ENCODE results near the gene HRH1. TPM values are rescaled to one million over a fixed set of nuclear protein-coding genes. Genes with fewer than 3 reads are reported as not detected.

Gene HRH1
- polyA plus RNA-seq, 1 donor (not counting 4 experiments of a cell fraction or from before 2014, with no cell fraction given) = 13.9 TPM

DNA sequence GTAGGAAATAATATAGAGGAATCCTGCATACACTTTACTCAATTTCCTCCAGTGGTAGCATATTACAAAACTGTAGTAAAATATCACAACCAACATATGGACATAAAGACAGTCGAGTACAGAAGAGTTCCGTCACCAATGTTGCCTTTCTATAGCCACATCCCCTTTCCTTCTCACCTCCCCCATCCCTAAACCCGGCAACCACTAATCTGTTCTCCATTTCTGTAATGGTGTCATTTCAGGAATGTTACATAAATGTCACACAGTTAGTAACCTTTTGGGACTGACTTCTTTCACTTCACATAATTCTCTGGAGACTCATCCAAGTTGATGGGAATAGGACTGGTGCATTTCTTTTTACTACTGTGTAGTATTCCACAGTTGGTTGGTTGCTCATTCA, 76.5 kb downstream of the HRH1 start:
- dilution Hi-C loops (cut with MboI; ENCODE audit: extremely low pct_ligation_motif_present, low sequenced_read_pairs) = no loop called here
- Histone ChIP-seq H3K4me2 (ENCODE audit: control insufficient read depth, extremely low read depth, insufficient read depth, low read depth, low read length) (peak overlapping the region; percentile 7), H3K36me3 (ENCODE audit: control insufficient read depth in 2 of 2, extremely low read depth in 1 of 2, insufficient read depth in 2 of 2, low read length in 2 of 2) (peaks cover 8 to 11% of the 10 kb centered on the region in 2 experiments), H3K27ac (ENCODE audit: control insufficient read depth, insufficient read depth, low read length) (no peak overlapping the region), H3K9me3 (ENCODE audit: control insufficient read depth, low read depth, low read length) (no peaks in the 10 kb centered on the region), H3K4me1 (ENCODE audit: control insufficient read depth, extremely low read depth, insufficient read depth, low read length) (peaks cover 34% of the 10 kb centered on the region), H3K4me3 (ENCODE audit: control insufficient read depth in 2 of 3, extremely low read depth in 1 of 3, insufficient read depth in 2 of 3, low read depth in 1 of 3, low read length in 3 of 3) (no peak overlapping the region), H3K9me1 (ENCODE audit: control insufficient read depth, extremely low read depth, insufficient read depth, low read length) (peaks cover 2% of the 10 kb centered on the region), H3K9ac (ENCODE audit: control insufficient read depth, extremely low read depth, insufficient read depth, low read length) (no peak overlapping the region), H2AFZ (ENCODE audit: control insufficient read depth, low read length) (no peak overlapping the region), H3K79me2 (ENCODE audit: control insufficient read depth, insufficient read depth, low read length) (peaks cover 47% of the 10 kb centered on the region), H4K20me1 (ENCODE audit: control insufficient read depth, extremely low read depth, insufficient read depth, low read length) (no peaks in the 10 kb centered on the region), H3K27me3 (ENCODE audit: control insufficient read depth, extremely low read depth, insufficient read depth, low read length) (no peaks in the 10 kb centered on the region)
- no peak for DNase-seq (ENCODE audit: low read depth, low spot score)
- TF ChIP-seq, protein P1, sequence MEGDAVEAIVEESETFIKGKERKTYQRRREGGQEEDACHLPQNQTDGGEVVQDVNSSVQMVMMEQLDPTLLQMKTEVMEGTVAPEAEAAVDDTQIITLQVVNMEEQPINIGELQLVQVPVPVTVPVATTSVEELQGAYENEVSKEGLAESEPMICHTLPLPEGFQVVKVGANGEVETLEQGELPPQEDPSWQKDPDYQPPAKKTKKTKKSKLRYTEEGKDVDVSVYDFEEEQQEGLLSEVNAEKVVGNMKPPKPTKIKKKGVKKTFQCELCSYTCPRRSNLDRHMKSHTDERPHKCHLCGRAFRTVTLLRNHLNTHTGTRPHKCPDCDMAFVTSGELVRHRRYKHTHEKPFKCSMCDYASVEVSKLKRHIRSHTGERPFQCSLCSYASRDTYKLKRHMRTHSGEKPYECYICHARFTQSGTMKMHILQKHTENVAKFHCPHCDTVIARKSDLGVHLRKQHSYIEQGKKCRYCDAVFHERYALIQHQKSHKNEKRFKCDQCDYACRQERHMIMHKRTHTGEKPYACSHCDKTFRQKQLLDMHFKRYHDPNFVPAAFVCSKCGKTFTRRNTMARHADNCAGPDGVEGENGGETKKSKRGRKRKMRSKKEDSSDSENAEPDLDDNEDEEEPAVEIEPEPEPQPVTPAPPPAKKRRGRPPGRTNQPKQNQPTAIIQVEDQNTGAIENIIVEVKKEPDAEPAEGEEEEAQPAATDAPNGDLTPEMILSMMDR (optimal IDR thresholded peaks at IDR 0.05 in 1 of 3, IDR thresholded peaks at IDR 0.05 in 1 of 3, conservative IDR thresholded peaks at IDR 0.05 in 1 of 3; ENCODE audit: extremely low read depth in 1 of 3, insufficient read depth in 2 of 3, low read length in 3 of 3) = no peak
- TF ChIP-seq EZH2 (IDR thresholded peaks at IDR 0.05; ENCODE audit: low read length) = no peak
- no peak for FAIRE-seq

DNA sequence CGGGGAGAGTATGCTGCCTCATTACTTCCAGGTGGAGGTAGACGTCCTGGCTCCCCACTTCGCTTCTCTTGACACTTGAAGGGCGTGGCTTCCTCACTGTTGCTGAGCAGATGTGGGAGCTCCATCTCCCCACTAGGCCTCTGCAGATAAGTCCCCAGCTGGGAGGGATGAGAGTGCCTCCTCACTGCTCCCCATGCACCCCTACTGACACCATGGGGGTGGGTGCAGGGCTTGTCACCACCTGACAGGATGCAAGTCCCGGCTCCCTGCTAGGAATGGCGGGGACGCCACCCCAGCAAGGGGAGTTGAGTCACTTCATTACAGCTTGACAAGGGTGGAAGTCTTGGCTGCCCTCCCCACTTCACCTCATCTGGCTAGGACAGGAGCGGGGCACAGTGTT, 81.1 kb downstream of the HRH1 start:
- Histone ChIP-seq H3K9me3 (ENCODE audit: control insufficient read depth, low read depth, low read length) (no peaks in the 10 kb centered on the region), H3K9ac (ENCODE audit: control insufficient read depth, extremely low read depth, insufficient read depth, low read length) (no peak overlapping the region), H3K9me1 (ENCODE audit: control insufficient read depth, extremely low read depth, insufficient read depth, low read length) (peaks cover 2% of the 10 kb centered on the region), H3K79me2 (ENCODE audit: control insufficient read depth, insufficient read depth, low read length) (peaks cover 34% of the 10 kb centered on the region), H3K27me3 (ENCODE audit: control insufficient read depth, extremely low read depth, insufficient read depth, low read length) (no peaks in the 10 kb centered on the region), H3K4me1 (ENCODE audit: control insufficient read depth, extremely low read depth, insufficient read depth, low read length) (peaks cover 41% of the 10 kb centered on the region), H3K36me3 (ENCODE audit: control insufficient read depth in 2 of 2, extremely low read depth in 1 of 2, insufficient read depth in 2 of 2, low read length in 2 of 2) (peaks cover 4 to 9% of the 10 kb centered on the region in 2 experiments), H4K20me1 (ENCODE audit: control insufficient read depth, extremely low read depth, insufficient read depth, low read length) (no peaks in the 10 kb centered on the region), H3K4me3 (ENCODE audit: control insufficient read depth in 2 of 3, extremely low read depth in 1 of 3, insufficient read depth in 2 of 3, low read depth in 1 of 3, low read length in 3 of 3) (no peak overlapping the region), H3K27ac (ENCODE audit: control insufficient read depth, insufficient read depth, low read length) (no peak overlapping the region), H3K4me2 (ENCODE audit: control insufficient read depth, extremely low read depth, insufficient read depth, low read depth, low read length) (no peak overlapping the region), H2AFZ (ENCODE audit: control insufficient read depth, low read length) (no peak overlapping the region)
- FAIRE-seq = no peak
- dilution Hi-C loops (cut with MboI; ENCODE audit: extremely low pct_ligation_motif_present, low sequenced_read_pairs) = no loop called here
- no peak for TF ChIP-seq EZH2 (IDR thresholded peaks at IDR 0.05; ENCODE audit: low read length)
- TF ChIP-seq, protein P1 (optimal IDR thresholded peaks at IDR 0.05 in 1 of 3, IDR thresholded peaks at IDR 0.05 in 1 of 3, conservative IDR thresholded peaks at IDR 0.05 in 1 of 3; ENCODE audit: extremely low read depth in 1 of 3, insufficient read depth in 2 of 3, low read length in 3 of 3) = no peak
- DNase-seq (ENCODE audit: low read depth, low spot score) = no peak

All from keratinocyte (primary cell).